BJ (cell line): ENCODE data around the gene TEN1. TPM values are rescaled to one million over a fixed set of nuclear protein-coding genes. Genes with fewer than 3 reads are reported as not detected.

Experiments
- CTCF ChIA-PET: fragments of 350-600 bp; formaldehyde crosslinking; extraction: SDS; loops from one replicate; lab custom pipeline; 2021; ENCODE audit warnings: antibody characterized with exemption, inconsistent platforms; lab: Yijun Ruan, JAX
- POLR2A ChIA-PET: fragments of 300-600 bp; sonication (Branson Sonifier 250); formaldehyde crosslinking; extraction: SDS; loops from one replicate; lab custom pipeline; 2021; ENCODE audit warnings: antibody characterized with exemption; lab: Charles Lee
- DNase-seq: peaks from one replicate; pipeline ENCODE4 v3.0.0-alpha.2; 2011; ENCODE audit warnings: low read depth
- H3K27me3 ChIP-seq: 2 replicates; pipeline ENCODE4 v1.6.0; 2011; ENCODE audit warnings: low read length; ENCODE audit not compliant: control insufficient read depth, insufficient read depth
- H3K36me3 ChIP-seq: 2 replicates; pipeline ENCODE4 v1.5.1; 2011; ENCODE audit warnings: low read length; ENCODE audit not compliant: control insufficient read depth, insufficient read depth
- H3K4me3 ChIP-seq: 2 replicates; pipeline ENCODE4 v1.5.1; 2011; ENCODE audit warnings: low read depth, mild to moderate bottlenecking, control low read depth, low read length
- CTCF ChIP-seq: IDR thresholded peaks from 2 replicates; pipeline ENCODE4 v1.5.1; 2011; ENCODE audit warnings: low read depth, mild to moderate bottlenecking, control low read depth, inconsistent platforms, low read length, moderate library complexity; ENCODE audit not compliant: insufficient read depth
- polyA plus RNA-seq: library from polyadenylated mRNA; depleted of rRNA; stranded (reverse); fragments of >200 nt; gene quantifications from 2 replicates; pipeline ENCODE4 v1.2.3, GENCODE V29; 2011

TEN1 gene
- polyA plus RNA-seq, 1 experiment: 25.6 TPM

GRCh38 chr17:76011951-76012350 lies 32.9 kb downstream of the TEN1 start:
- POLR2A ChIA-PET: interaction anchor here (0.6 kb wide), 1 partner anchor 8 kb away, joined by 3 read pairs; no protein-coding TSS in a partner anchor
- TF ChIP-seq CTCF: no peak

GRCh38 chr17:76013377-76013932 lies 34.4 kb downstream of the TEN1 start:
- Histone ChIP-seq H3K36me3 (no peaks in the 10 kb centered on the region), H3K4me3 (no peak overlapping the region), H3K27me3 (no peaks in the 10 kb centered on the region)
- ChIA-PET CTCF (interaction anchor here (0.7 to 19.9 kb wide), 30 partner anchors 10 to 288 kb away, joined by 3 to 264 read pairs (median 6); partner anchors contain the start of genes CDK3, GALR2, MRPL38 and ZACN), POLR2A (no interaction called here)
- no peak for DNase-seq
- no peak for TF ChIP-seq CTCF

More at GRCh38 chr17:76011951-76012350, 32.9 kb downstream of the TEN1 start:
- Histone ChIP-seq H3K27me3 (no peaks in the 10 kb centered on the region), H3K36me3 (no peaks in the 10 kb centered on the region), H3K4me3 (no peak overlapping the region)
- no peak for DNase-seq
- CTCF ChIA-PET: interaction anchor here (0.8 to 19.9 kb wide), 6 partner anchors 9 to 287 kb away, joined by 3 to 264 read pairs (median 39); partner anchors contain the start of genes CDK3 and MRPL38

GRCh38 chr17:76014100-76014924 lies 35.3 kb downstream of the TEN1 start:
- no peak for DNase-seq
- Histone ChIP-seq H3K4me3 (no peak overlapping the region), H3K36me3 (no peaks in the 10 kb centered on the region), H3K27me3 (peaks cover under 1% of the 10 kb centered on the region; the same call in 1 of the 2 replicates)
- peak; percentile 99 for TF ChIP-seq CTCF
- ChIA-PET CTCF (interaction anchor here (0.8 to 19.9 kb wide), 38 partner anchors 9 to 290 kb away, joined by 3 to 264 read pairs (median 4); partner anchors contain the start of genes CDK3, GALR2, MRPL38 and ZACN), POLR2A (no interaction called here)

GRCh38 chr17:76014925-76015261 lies 35.9 kb downstream of the TEN1 start:
- POLR2A ChIA-PET: no interaction called here
- CTCF ChIA-PET: interaction anchor here (0.9 to 19.9 kb wide), 26 partner anchors 8 to 289 kb away, joined by 3 to 264 read pairs (median 7); partner anchors contain the start of genes CDK3 and MRPL38
- peaks cover 3% of the 10 kb centered on the region; the same call in 1 of the 2 replicates for H3K27me3 ChIP-seq
- no peaks in the 10 kb centered on the region for H3K36me3 ChIP-seq
- H3K4me3 ChIP-seq: no peak overlapping the region
- TF ChIP-seq CTCF: no peak
- no peak for DNase-seq
